HG03045 (cell line): ENCODE measurements around the gene ZGPAT.

ENCODE experiments used
- ATAC-seq: cut with Tn5 transposase; IDR thresholded peaks from one replicate; pipeline ENCODE4 v1.9.1; 2021; ENCODE audit warnings: mild to moderate bottlenecking, moderate library complexity; ENCODE audit not compliant: unreplicated experiment

Gene ZGPAT

DNA sequence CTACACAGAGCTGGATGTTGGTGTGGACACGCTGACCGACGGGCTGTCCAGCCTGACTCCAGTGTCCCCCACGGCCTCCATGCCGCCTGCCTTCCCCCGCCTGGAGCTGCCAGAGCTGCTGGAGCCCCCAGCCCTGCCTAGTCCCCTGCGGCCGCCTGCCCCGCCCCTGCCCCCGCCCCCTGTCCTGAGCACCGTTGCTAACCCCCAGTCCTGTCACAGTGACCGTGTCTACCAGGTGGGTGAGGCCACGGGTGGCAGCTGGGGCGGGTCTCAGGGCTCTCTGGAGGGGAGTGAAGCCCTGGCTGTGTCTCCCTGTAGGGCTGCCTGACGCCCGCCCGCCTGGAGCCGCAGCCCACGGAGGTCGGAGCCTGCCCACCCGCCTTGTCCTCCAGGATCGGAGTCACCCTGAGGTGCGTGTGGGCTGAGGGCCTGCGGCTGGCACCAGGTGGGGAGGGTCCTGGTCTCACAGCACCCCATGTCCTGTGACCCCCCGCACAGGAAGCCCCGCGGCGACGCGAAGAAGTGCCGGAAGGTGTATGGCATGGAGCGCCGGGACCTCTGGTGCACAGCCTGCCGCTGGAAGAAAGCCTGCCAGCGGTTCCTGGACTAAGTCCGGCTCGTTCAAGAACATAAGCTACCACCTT, 34.7 kb downstream of the ZGPAT start:
- ATAC-seq: no peak

DNA sequence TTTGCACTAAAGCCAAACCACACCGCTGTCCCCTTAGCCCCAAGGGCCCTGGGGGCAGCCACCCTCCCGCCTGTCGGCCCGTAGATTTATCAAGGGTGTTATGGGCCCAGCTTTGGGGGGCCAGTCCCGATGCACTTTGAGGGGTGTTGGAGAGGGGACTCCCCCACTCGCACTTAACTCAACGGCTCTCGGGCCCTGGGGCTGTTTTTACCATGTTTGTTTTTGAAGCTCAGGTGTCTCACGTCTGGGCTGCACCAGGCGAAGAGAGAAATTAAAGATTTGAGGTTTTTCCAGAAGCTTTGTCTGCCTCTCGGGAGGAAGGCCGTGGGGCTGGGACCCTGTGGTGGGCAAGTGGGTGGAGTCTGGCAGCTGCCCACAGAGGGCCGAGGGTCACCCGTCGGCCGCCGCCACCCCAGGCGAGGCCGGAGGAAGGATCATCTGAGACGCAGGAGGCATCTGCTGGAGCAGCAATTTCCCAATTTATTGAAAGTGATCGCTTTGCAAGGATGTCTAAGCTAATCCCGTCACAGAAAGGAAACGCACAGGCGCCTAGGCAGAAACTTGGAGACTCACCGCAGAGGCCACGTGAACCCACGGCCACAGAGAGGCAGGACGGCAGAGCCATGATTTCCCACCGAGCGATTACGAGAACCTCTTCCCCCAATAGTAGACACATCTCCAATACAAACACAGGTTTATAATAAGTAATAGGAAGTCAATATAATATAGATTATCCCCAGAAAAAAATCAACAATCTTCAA, 35.6 kb downstream of the ZGPAT start:
- ATAC-seq: no peak

DNA sequence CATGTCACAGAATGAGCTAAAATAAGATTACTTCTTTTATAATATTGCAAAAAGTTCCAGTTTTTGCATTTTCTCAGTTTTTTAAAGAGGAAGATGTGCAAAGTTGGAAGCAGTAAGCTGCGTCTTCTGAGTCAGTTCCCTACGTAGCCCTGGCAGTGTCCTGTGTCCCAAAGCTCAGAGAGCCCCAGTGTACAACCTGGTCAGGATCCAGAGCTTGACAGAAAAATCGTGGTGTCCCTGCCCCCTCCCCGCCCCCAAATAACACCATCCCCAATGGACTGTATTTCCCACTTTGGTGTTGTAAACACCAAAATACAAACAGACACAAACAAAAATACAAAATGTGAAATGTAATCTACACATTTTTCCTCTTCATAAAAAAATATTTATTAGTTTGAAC, 36.3 kb downstream of the ZGPAT start:
- no peak for ATAC-seq

DNA sequence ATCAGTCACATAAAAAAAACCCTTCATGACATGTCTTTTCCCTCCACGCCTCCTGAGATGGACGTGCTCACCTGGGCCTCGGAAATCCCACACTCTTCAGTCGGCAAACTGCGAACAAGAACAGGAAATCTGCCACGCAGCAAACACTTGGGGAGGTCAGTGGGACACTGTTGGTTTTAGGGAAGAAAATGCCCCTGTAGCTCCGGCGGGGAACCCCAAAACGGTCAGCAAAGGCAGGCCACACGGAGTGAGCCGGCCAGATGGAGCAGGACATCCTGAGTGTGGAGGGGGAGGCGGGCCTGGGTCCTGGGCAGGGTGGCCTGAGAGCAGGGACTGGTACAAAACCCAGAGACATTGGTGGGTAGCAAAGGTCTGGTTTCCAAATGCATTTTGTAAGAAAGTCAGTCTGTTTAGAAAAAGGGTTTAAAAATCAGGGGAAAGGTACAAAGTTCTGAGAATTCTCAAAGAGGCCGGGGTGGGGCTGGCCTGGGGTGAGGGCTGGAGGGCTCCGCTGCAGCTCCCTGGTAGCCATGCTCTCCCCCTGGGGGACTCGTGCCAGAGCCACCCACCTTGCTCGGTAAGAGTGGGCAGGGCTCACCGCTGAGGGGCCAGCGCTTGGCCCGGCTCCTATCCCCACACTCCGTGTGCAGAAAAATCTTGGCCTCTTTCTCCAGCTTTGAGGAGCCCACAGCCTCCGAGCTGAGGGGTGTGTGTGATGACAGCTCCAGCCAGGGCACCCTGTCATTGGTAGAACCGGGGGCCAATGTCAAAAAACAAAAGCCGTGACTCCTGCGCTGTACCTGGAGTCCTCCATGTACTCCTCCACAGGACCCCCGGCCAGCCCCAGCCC, 37.0 kb downstream of the ZGPAT start:
- no peak for ATAC-seq

DNA sequence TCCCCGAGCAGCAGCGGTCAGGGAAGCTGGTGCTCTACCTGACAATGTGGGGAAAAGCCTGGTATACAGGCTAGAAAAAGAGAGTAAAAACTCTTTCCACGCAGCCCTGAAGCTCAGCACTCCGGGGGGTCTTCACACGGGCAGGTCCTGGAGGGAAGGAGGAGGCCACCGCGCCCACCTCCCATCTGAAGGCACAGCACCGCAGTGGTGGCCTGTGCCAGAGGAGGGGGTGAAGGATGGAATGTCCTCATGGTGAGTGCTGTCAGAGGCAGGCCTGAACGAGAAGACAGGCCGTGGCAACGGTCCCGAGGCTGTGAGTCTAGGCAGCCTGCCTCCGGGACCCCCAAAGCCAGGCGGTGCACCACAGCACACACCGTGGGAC, 37.6 kb downstream of the ZGPAT start:
- no peak for ATAC-seq

DNA sequence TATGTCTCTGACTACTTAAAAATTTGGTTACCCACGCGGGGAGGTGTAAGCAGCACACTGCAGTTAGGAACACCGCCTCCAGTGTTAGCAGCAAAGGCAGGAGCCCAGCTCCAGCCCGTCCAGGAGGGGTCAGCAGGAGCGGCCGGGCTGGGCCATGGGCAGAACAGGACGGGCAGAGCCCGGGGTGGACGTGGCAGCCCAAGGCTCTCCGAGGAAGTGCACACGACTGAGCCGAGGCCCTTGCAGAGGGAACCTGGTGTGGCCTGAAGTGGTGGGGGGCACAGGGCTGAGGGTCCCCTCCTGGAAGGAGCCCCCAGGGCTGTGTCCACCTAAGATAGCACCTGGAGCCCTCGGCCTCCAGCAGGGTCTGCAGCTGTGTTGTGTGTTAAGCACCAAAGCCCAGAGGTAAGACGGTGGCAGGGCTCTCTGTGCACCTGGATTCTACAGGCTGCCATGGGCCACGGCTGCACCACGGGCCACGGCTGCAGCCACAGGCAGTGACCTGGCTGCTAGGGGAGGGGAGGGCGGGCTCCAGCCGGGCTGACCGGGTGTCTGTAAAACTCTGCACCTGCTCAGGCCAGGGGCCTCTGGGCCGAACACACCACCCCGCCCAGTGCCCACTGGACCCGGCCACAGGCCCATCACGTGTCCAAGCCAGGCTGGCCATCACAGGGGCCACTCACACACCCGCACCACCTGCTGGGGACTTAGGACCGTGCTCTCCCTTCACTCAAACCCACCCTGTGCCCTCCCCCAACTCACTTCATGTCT, 38.3 kb downstream of the ZGPAT start:
- ATAC-seq: no peak

DNA sequence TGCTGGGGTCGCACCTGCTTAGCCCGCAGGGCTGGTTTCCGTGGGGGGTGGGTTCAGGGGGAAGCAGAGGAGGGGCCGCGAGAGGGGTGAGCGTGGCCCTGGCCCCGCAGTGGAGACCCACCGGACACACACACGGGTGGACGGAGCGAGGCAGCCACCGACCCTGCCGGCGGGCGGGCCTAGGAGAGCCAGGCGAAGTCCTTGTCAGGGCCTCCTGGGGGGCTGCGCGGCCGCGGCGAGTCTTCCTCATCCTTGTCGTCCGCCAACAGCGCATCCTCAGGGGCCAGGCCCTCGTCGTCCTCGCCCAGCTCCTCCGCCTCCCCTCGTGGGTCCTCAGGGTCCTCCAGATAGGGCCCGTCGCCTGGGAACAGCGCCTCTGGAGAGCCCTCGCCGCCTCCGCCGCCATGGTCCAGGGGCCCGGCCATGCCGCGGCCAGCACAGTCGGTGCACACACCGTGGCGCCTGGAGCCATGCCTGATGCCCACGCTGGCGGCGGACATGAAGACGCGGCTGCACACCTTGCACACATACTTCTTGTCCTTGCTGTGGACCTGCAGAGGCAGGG, 39.0 kb downstream of the ZGPAT start:
- no peak for ATAC-seq

DNA sequence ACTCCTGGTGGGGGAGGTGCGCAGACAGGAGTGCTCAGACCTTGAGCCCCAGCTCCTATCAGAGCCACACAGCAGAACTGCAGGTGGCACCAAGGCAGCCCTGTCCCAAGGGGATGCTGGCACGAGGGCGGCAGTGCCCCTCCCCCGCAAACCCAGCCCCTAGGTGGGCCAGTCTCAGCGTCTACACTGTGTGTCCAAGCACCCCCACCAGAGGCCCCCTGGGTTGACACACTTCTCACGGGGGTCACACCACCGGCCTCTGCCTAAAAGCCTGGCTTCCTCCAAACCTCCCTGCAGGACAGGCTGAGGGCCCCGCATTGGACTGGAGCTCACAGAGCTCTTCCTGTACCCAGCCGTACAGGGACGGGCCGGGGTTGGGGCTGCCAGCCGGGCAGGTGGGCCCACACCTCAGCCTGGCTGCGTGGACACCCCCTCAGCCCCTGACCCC, 39.8 kb downstream of the ZGPAT start:
- ATAC-seq: no peak

DNA sequence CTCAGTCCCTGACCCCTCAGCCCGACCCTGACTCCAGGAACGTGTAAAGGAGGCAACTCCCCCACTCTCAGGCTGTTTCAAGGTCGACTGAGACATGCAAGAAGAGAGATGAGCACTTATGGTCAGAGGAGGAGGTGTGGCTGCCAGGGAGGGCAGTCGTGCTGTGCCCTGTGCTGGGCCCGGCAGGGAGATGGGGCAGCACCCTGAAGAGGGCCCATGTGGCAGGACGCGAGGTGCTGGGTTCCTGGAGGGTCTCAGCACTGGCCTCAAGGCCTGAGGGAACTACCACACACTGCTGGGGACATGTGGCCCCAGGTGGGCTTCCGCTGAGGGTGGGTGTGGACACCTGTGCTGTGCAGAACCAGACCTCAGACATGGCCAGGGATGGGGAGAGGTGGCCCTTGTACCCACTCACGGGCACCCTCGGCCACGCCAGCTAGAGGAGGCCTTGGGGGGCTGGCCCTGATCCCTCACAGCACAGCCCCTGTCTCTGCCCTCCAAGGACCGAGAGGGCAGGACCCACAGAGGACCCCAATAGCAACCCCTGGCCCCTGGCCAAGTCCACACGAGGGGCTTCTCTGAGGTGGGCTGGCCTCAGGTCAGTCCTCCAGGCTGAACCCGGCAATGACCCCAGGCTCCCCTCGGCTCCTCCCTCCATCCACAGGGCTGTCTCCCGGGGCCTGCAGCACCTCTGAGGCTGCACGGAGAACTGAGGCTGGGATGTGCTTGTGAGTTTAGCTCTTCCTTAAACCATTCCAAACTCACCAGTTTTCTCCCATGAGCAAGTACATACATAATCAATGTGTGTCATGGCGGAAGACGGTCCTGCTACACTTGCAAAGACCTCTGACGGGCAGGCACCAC, 40.5 kb downstream of the ZGPAT start:
- no peak for ATAC-seq

DNA sequence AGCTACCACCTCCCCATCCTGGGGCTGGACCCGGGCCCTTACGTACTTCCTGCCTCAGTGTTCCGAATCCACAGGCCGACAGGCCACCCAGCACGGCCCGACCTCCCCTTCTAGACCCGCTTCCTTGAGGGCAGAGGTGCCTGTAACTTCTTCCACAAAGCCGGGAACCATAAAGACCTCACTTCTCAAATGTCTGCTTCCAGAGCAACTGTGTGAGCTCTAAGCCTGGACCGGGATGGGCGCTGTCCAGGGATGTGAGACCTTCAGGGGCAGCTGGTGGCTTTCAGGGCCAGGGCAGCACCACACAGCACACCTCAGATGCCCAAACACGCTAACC, 41.1 kb downstream of the ZGPAT start:
- no peak for ATAC-seq

DNA sequence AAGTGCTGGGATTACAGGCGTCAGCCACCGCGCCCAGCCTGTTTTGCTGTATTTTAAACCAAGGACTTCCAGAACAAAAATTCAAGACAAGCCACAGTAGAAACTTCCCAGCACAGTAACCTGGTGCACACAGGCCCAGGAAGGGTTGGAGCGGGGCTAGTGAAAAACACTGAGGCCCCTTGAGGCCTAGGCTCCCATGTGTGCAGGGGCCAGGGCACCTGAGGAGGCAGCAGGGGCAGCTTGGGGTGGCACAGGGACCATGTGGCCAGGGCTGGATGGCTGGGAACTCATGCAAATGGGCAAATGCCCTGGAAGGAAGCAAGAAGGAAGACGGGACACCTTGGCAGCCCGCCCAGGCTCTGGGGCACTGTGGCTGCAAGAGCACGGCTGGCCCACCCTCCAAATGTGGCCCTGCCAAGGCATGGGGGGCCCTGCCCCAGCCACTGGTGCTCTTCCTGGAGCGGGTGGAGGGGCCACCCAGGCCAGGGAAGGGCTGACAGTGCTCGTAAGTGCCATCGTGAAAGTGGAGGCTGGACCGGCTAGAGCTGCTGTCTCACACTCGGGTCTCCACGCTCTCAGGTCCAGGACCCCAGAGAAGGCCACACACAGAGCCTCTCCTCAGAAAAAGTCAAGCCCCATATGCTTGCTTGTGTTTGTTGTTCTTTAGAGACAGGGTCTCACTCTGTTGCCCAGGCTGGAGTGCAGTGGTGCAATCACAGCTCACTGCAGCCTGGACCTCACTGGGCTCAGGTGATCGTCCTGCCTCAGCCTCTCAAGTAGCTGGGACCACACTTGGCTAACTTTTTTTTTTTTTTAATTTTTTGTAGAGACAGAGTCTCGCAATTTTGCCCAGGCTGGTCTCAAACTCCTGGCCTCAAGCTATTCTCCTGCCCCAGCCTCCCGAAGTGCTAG, 42.0 kb downstream of the ZGPAT start:
- ATAC-seq: no peak

DNA sequence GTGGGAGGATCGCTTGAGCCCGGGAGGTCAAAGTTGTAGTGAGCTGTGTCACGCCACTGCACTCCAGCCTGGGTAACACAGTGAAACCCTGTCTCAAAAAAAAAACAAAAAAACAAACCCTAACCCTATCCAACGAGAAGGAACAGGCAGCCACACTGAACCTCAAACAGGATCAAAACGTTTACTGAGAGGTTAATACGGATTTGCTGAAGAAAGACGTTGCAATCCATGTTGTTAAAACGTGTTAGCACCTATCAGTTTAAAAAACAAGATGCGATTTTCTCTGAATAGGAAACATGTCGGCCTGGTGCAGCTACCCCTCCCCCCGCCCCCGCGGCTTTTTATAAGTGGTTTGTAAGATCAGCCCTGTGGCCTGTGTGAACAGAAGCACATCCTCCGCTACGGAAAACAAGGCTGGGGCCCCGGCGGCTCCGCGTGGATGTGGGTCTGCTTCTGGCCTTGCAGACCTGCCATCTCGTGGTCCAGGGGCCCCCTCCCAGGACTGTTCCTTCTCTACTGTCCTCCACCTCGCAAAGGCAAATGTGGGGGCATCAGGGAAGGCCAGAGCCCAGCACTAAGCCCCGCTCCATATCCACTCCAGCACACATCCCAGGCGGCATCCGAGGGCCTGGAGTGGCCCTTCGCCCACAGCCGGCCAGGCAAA, 43.1 kb downstream of the ZGPAT start:
- no peak for ATAC-seq

DNA sequence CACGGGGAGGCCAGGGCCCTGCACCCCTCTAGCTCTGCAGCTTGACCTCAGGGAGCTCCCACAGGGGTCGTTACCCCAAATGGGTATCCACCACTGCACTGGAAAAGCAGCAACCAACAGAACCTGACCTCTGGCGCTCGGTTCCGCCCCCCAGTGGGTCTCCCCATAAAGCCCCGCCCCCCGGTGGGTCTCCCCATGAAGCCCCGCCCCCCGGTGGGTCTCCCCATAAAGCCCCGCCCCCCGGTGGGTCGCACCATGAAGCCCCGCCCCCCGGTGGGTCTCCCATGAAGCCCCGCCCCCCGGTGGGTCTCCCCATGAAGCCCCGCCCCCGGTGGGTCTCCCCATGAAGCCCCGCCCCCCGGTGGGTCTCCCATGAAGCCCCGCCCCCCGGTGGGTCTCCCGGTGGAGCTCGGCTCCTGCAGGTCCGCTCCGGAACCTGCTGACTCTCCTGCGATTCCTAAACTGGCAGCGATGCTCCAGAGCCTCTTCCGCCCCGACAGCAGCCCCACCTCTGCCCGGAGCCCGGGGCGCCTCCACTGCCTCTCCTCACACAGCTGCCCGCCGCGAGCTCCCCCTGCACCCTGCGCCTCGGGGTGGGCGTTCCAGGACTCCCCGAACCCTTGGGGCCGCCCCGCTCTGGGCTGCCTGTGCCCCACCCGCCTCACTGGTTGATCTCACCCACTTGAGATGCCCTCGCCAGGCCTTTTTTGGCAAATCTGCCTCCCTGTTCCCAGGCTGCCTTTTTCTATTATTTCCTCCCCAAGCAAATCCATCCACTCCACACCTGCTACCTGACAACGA, 43.8 kb downstream of the ZGPAT start:
- no peak for ATAC-seq

DNA sequence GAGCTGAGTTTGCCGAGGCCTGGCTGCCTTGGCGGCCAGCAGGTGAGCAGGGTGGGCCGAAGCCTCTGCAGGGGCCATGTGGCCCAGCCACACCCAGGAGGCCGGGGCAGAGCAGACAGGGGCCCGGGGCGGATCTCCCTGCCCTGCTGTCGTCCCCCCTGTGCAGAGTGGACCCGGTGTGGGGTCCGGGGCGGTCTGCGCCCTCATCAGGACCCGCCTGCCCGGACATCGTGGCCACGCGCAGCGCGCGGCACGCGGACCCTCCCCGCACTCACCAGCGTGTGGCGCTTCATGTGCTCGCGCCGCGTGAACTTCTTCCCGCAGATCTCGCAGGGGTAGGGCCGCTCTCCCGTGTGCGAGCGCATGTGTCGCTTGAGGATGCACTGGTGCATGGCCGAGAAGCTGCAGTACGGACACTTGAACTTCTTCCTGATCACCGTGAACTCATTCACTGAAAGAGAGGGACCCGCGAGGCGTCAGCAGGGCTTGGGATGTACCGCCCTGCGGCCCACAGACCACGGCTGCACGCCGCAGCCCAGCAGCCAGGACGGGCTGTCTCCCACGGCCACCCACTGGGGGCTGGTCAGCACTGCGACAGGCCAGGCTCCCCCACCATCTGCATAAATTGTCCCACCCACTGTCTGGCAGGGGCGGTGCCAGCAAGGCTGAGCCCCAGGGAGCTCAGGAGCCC, 44.7 kb downstream of the ZGPAT start:
- ATAC-seq: no peak

DNA sequence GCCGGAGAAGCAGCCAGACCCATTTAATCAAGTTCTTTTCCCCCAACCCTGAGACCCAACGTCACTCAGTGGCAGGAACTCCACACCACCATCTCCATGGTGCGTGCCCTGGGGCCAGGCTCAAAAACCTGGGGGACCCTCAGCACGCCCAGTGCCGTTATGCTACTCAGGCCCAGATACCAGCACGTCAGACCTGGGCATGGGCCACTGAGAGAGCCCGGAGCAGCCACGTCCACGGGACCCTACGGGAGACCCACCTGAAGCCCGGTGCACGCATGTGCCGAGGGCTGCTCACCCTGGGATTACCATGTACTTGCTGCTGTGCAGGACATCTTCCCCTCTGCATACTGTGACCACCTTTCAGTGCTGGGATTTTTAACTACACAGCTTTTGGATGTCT, 45.5 kb downstream of the ZGPAT start:
- no peak for ATAC-seq

DNA sequence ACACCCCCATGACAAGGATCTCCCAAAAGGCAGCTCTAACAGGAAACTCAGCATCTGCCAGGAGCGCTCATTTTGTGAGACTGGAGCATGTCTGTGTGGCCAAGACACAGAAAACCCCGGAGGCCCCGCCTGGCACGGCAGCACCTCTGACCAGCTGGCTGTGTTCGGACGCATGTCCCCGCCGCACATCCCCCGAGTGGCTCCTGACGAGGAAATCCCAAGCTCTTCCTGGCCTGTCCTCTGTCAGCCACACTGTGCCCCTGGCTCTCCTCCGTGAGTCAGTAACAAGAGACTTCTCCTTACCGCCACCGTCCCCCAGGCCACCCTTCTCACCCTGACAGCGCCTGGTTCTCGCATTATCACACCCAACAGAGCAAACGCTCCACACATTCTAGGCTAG, 46.2 kb downstream of the ZGPAT start:
- no peak for ATAC-seq
